Measurements from ENCODE around the gene IRAK2.
"Not testable (repeated sequence)": the region's sequence is repeated elsewhere in the genome, so short reads cannot be mapped to it uniquely, and the experiment has no call there.

The IRAK2 gene

DNA sequence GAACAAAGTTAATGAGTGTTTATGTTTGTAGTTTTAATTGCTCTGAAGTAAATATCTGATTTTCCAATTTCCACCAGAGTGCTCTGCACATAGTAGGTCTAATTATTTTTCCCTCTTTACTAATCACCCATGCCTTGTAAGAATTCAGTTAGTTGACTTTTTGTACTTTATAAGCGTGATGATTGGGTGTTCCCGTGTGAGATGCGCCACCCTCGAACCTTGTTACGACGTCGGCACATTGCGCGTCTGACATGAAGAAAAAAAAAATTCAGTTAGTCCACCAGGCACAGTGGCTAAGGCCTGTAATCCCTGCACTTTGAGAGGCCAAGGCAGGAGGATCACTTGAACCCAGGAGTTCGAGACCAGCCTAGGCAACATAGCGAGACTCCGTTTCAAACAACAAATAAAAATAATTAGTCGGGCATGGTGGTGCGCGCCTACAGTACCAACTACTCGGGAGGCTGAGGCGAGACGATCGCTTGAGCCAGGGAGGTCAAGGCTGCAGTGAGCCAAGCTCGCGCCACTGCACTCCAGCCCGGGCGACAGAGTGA is 23.6 kb upstream of the IRAK2 start:
- FAIRE-seq (no peak), DNase-seq (ENCODE audit: insufficient read length, low spot score) (no peak)
- no peak for TF ChIP-seq TAF1 (IDR thresholded peaks at IDR 0.05; ENCODE audit: low read depth, low read length)
- TF ChIP-seq PAX5 (IDR thresholded peaks at IDR 0.05; ENCODE audit: insufficient read depth, low read length, severe bottlenecking) = no peak
- no peak for TF ChIP-seq POLR2A (IDR thresholded peaks at IDR 0.05; ENCODE audit: low read depth, low read length)
- TF ChIP-seq SPI1 (IDR thresholded peaks at IDR 0.05; ENCODE audit: low read depth, low read length) = no peak
- no peak for TF ChIP-seq POU2F2 (IDR thresholded peaks at IDR 0.05; ENCODE audit: low read depth, low read length)
- TF ChIP-seq POLR2AphosphoS5 (IDR thresholded peaks at IDR 0.05; ENCODE audit: low read depth, low read length) = no peak

DNA sequence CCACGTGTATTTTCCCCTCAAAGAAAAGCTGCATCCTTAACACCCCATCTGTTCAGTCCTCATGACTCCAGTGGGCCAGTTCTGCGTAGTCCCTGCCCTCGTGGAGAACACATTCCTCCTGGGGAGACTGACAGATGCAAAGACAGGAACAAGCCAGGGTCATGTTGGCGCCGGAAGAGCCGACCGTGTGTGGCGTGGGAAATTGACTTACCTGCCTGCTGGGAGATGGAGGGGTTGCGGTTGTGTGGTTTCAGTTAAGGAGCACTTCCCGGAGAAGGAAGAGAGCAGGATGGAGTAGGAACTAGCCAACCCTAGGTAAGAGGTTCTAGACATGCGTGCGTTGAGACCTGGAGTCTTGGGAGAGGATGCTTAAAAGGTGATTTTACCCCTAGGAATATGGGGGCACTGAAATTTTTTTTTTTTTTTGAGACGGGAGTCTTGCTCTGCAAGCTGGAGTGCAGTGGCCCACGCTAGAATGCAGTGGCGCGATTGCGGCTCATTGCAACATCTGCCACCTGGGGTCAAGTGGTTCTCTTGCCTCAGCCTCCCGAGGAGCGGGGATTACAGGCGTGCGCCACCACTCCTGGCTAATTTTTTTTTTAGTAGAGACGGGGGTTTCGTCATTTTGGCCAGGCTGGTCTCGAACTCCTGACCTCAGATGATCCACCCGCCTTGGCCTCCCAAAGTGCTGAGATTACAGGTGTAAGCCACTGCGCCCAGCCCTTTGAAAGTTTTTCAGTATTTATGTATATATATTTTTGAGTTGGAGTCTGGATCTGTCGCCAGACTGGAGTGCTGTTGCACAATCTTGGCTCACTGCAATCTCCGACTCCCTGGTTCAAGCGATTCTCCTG is 21.8 kb upstream of the IRAK2 start:
- no peak for TF ChIP-seq TAF1 (IDR thresholded peaks at IDR 0.05; ENCODE audit: low read depth, low read length)
- TF ChIP-seq SPI1 (IDR thresholded peaks at IDR 0.05; ENCODE audit: low read depth, low read length) = no peak
- DNase-seq (ENCODE audit: insufficient read length, low spot score) = no peak
- FAIRE-seq = no peak

DNA sequence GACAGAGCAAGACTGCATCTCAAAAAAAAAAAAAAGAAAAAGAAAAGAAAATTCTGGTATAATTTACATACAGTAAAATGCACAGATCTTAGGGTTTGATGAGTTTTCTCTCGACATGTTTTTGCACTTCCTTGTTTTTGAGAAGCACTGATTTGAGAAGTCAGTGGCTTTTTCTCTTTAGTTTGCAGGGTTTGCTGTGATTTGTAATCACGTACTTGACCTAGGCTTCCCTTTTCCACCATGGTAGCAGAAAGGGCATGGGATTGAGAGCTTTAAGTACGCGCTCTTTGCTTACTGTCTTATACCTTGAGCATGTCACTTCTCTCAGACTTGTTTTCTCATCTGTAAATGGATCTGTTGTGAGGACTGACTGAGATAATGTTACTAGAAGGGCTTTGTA is 19.0 kb upstream of the IRAK2 start:
- FAIRE-seq = no peak
- peak; percentile 73 for TF ChIP-seq SPI1 (IDR thresholded peaks at IDR 0.05; ENCODE audit: low read depth, low read length)
- TF ChIP-seq POLR2AphosphoS5 (IDR thresholded peaks at IDR 0.05; ENCODE audit: low read depth, low read length) = no peak

DNA sequence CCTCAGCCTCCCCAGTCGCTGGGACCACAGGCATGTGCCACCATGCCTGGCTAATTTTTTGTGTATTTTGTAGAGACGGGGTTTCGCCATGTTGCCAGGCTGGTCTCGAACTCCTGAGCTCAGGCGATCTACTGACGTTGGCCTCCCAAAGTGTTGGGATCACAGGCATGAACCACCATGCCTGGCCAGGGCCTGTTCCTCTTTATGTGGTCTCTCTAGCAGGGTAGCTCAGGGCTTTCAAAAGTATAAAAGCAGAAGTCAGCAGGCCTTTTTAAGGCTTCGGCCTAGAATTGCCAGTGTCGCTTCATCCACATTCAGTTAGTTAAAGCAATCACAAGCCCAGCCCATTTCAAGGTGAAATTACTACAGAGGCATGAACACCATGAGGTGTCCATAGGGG is 15.5 kb upstream of the IRAK2 start:
- TF ChIP-seq POLR2A (IDR thresholded peaks at IDR 0.05; ENCODE audit: low read depth, low read length) = no peak
- TF ChIP-seq PAX5 (IDR thresholded peaks at IDR 0.05; ENCODE audit: insufficient read depth, low read length, severe bottlenecking) = no peak
- TF ChIP-seq SPI1 (IDR thresholded peaks at IDR 0.05; ENCODE audit: low read depth, low read length) = 0 out of 2 replicates have a peak, but pooled peaks have one; percentile 39
- TF ChIP-seq POU2F2 (IDR thresholded peaks at IDR 0.05; ENCODE audit: low read depth, low read length) = no peak
- TF ChIP-seq POLR2AphosphoS5 (IDR thresholded peaks at IDR 0.05; ENCODE audit: low read depth, low read length) = no peak
- no peak for FAIRE-seq
- DNase-seq (ENCODE audit: insufficient read length, low spot score) = no peak

More for the DNA sequence above, 19.0 kb upstream of the IRAK2 start:
- DNase-seq (ENCODE audit: insufficient read length, low spot score) = no peak

DNA sequence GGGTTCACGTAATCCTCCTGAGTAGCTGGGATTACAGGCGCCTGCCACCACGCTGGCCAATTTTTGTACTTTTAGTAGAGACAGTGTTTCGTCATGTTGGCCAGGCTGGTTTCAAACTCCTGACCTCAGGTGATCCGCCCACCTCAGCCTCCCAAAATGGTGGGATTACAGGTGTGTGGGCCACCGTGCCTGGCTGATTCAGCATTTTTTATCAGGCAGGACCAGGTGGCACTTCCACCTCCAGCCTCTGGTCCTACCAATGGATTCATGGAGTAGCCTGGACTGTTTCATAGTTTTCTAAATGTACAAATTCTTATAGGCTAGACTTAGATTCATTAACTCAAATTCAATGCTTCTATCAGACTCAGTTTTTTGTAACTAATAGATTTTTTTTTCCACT is 13.7 kb upstream of the IRAK2 start:
- FAIRE-seq = no peak
- DNase-seq (ENCODE audit: insufficient read length, low spot score) = no peak
- TF ChIP-seq POLR2AphosphoS5 (IDR thresholded peaks at IDR 0.05; ENCODE audit: low read depth, low read length) = no peak
- TF ChIP-seq SPI1 (IDR thresholded peaks at IDR 0.05; ENCODE audit: low read depth, low read length) = no peak
- TF ChIP-seq TAF1 (IDR thresholded peaks at IDR 0.05; ENCODE audit: low read depth, low read length) = no peak
- no peak for TF ChIP-seq PAX5 (IDR thresholded peaks at IDR 0.05; ENCODE audit: insufficient read depth, low read length, severe bottlenecking)
- no peak for TF ChIP-seq POU2F2 (IDR thresholded peaks at IDR 0.05; ENCODE audit: low read depth, low read length)
- no peak for TF ChIP-seq POLR2A (IDR thresholded peaks at IDR 0.05; ENCODE audit: low read depth, low read length)

- TF ChIP-seq POLR2AphosphoS5 (IDR thresholded peaks at IDR 0.05; ENCODE audit: low read depth, low read length) (peak; percentile 56; the same call in 1 of the 2 replicates), SPI1 (IDR thresholded peaks at IDR 0.05; ENCODE audit: low read depth, low read length) (no peak), POLR2A (IDR thresholded peaks at IDR 0.05; ENCODE audit: low read depth, low read length) (peak; percentile 45; the same call in 1 of the 2 replicates), PAX5 (IDR thresholded peaks at IDR 0.05; ENCODE audit: insufficient read depth, low read length, severe bottlenecking) (no peak)
- no peak for FAIRE-seq
- no peak for DNase-seq (ENCODE audit: insufficient read length, low spot score)
Measured at GRCh38 chr3:10154335-10155122, 10.2 kb upstream of the IRAK2 start.

GRCh38 chr3:10155123-10155472 is 9.6 kb upstream of the IRAK2 start:
- DNase-seq (ENCODE audit: insufficient read length, low spot score) (no peak), FAIRE-seq (no peak)
- no peak for TF ChIP-seq POU2F2 (IDR thresholded peaks at IDR 0.05; ENCODE audit: low read depth, low read length)
- no peak for TF ChIP-seq TAF1 (IDR thresholded peaks at IDR 0.05; ENCODE audit: low read depth, low read length)
- no peak for TF ChIP-seq PAX5 (IDR thresholded peaks at IDR 0.05; ENCODE audit: insufficient read depth, low read length, severe bottlenecking)

DNA sequence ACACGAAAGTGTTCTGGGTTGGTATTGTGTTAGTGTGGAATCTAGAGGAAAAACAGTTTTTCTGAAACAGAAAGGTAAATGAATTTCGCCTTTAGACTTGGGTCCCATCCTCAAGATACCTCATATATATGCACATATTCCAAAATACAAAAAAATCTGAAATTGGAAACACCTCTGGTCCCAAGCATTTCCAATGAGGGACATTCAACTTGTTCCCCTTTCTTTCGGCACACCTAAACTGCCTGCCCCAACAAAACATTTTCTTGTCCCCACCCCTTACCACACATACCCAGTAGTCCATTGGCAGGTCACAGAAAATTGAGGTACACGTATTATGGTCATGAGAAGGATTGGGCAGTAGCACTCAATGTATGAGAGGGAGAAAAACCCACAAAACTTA is 9.1 kb upstream of the IRAK2 start:
- no peak for FAIRE-seq
- TF ChIP-seq SPI1 (IDR thresholded peaks at IDR 0.05; ENCODE audit: low read depth, low read length) (no peak), POU2F2 (IDR thresholded peaks at IDR 0.05; ENCODE audit: low read depth, low read length) (no peak), POLR2A (IDR thresholded peaks at IDR 0.05; ENCODE audit: low read depth, low read length) (no peak), TAF1 (IDR thresholded peaks at IDR 0.05; ENCODE audit: low read depth, low read length) (no peak), PAX5 (IDR thresholded peaks at IDR 0.05; ENCODE audit: insufficient read depth, low read length, severe bottlenecking) (no peak), POLR2AphosphoS5 (IDR thresholded peaks at IDR 0.05; ENCODE audit: low read depth, low read length) (no peak)
- no peak for DNase-seq (ENCODE audit: insufficient read length, low spot score)

DNA sequence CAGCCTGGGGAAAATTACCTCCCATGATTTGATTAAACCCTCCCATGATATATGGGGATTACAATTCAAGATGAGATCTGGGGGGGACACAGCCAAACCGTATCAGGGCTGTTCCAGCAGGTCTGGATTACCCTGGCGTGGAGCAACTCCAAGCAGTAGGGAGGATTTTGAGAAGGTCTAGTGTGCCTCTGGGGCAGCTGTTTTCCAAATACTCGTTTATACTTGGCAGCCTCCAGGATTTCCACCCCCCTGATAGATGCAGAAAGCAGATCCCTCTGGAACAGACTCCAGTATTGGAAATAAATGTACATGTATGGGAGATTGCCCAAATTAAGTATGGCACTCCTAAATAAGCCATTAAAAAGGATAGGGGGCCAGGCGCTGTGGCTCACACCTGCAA is 7.7 kb upstream of the IRAK2 start:
- FAIRE-seq = no peak
- TF ChIP-seq POLR2AphosphoS5 (IDR thresholded peaks at IDR 0.05; ENCODE audit: low read depth, low read length) (no peak), POU2F2 (IDR thresholded peaks at IDR 0.05; ENCODE audit: low read depth, low read length) (no peak), TAF1 (IDR thresholded peaks at IDR 0.05; ENCODE audit: low read depth, low read length) (no peak), SPI1 (IDR thresholded peaks at IDR 0.05; ENCODE audit: low read depth, low read length) (no peak)
- DNase-seq (ENCODE audit: insufficient read length, low spot score) = no peak

- not testable (repeated sequence) for FAIRE-seq; DNase-seq (ENCODE audit: insufficient read length, low spot score)
Measured at GRCh38 chr3:10158555-10158954, 6.2 kb upstream of the IRAK2 start.

All from GM12891 (cell line).